ENCODE measurements around the gene MPEG1. TPM values are rescaled to one million over a fixed set of nuclear protein-coding genes. Genes with fewer than 3 reads are reported as not detected.

MPEG1 gene
- total RNA-seq, 4 donors from 2014 or later: 28.3 to 80.5 (median 52.4) TPM

- TF ChIP-seq CTCF (IDR thresholded peaks at IDR 0.05; ENCODE audit: low read depth): no peak
Observed at GRCh38 chr11:59253001-59253400, 40.3 kb upstream of the MPEG1 start.

- no peak for TF ChIP-seq CTCF (IDR thresholded peaks at IDR 0.05; ENCODE audit: low read depth)
Observed at GRCh38 chr11:59249535-59249934, 36.8 kb upstream of the MPEG1 start.

GRCh38 chr11:59247531-59248227, 35.0 kb upstream of the MPEG1 start:
- TF ChIP-seq CTCF (IDR thresholded peaks at IDR 0.05; ENCODE audit: low read depth): no peak

- TF ChIP-seq CTCF (IDR thresholded peaks at IDR 0.05; ENCODE audit: low read depth): no peak
Observed at GRCh38 chr11:59243633-59244032, 30.9 kb upstream of the MPEG1 start.

GRCh38 chr11:59240322-59240721, 27.6 kb upstream of the MPEG1 start:
- no peak for TF ChIP-seq CTCF (IDR thresholded peaks at IDR 0.05; ENCODE audit: low read depth)

- no peak for TF ChIP-seq CTCF (IDR thresholded peaks at IDR 0.05; ENCODE audit: low read depth)
Observed at GRCh38 chr11:59226396-59226795, 13.7 kb upstream of the MPEG1 start.

- no peak for TF ChIP-seq CTCF (IDR thresholded peaks at IDR 0.05; ENCODE audit: low read depth)
Observed at GRCh38 chr11:59225017-59225416, 12.3 kb upstream of the MPEG1 start.
